HG02571 (cell line): Measurements from ENCODE around the gene SH2D3A.

Source experiments
- ATAC-seq: cut with Tn5 transposase; IDR thresholded peaks from one replicate; pipeline ENCODE4 v1.9.1; 2021; ENCODE audit warnings: mild to moderate bottlenecking, moderate library complexity; ENCODE audit not compliant: unreplicated experiment

Gene SH2D3A

GRCh38 chr19:6738787-6739389 is 28.3 kb downstream of the SH2D3A start:
- no peak for ATAC-seq

- ATAC-seq = peak; percentile 1
Observed at GRCh38 chr19:6737873-6738786, 29.1 kb downstream of the SH2D3A start.

- peak; percentile 68 for ATAC-seq
Observed at GRCh38 chr19:6737284-6737872, 29.9 kb downstream of the SH2D3A start, which contains the start of gene GPR108. Gene GPR108, minus strand, starts transcription at chr19:6737580. Its CDS starts 4 bp downstream, at chr19:6737576.

- no peak for ATAC-seq
Observed at GRCh38 chr19:6736917-6737283, 30.3 kb downstream of the SH2D3A start.

- ATAC-seq = no peak
Observed at GRCh38 chr19:6736169-6736916, 30.9 kb downstream of the SH2D3A start.

GRCh38 chr19:6735181-6735911 is 31.9 kb downstream of the SH2D3A start:
- ATAC-seq = no peak

GRCh38 chr19:6734096-6734696 is 33.0 kb downstream of the SH2D3A start:
- no peak for ATAC-seq

GRCh38 chr19:6733338-6734095 is 33.7 kb downstream of the SH2D3A start:
- no peak for ATAC-seq

GRCh38 chr19:6732803-6733337 is 34.4 kb downstream of the SH2D3A start:
- no peak for ATAC-seq

- no peak for ATAC-seq
Observed at GRCh38 chr19:6731822-6732221, 35.4 kb downstream of the SH2D3A start.

GRCh38 chr19:6730941-6731670 is 36.1 kb downstream of the SH2D3A start:
- no peak for ATAC-seq

- no peak for ATAC-seq
Observed at GRCh38 chr19:6730153-6730804, 37.0 kb downstream of the SH2D3A start.

- ATAC-seq = no peak
Observed at GRCh38 chr19:6729573-6730152, 37.6 kb downstream of the SH2D3A start.

GRCh38 chr19:6728346-6728745 is 38.9 kb downstream of the SH2D3A start:
- ATAC-seq = no peak

GRCh38 chr19:6725513-6726231 is 41.6 kb downstream of the SH2D3A start:
- no peak for ATAC-seq

GRCh38 chr19:6724631-6725492 is 42.4 kb downstream of the SH2D3A start:
- ATAC-seq = no peak
